Muscle layer of colon (tissue), 2 donors: Measurements from ENCODE around the gene TULP1.
A peak's percentile ranks its signal among the peaks of the same experiment; 100 is the strongest.

Experiments
- H3K27ac ChIP-seq: one replicate; pipeline ENCODE4 v1.7.0; 2013; ENCODE audit warnings: low read depth, mild to moderate bottlenecking, low read length, moderate library complexity
- H3K27me3 ChIP-seq, 2 donors: one replicate each; pipeline ENCODE4 v1.7.0; 2013; ENCODE audit warnings: low read length in 2 of 2, mild to moderate bottlenecking in 2 of 2; ENCODE audit not compliant: insufficient read depth in 2 of 2, control insufficient read depth in 1 of 2
- H3K36me3 ChIP-seq: one replicate; pipeline ENCODE4 v1.7.0; 2013; ENCODE audit warnings: mild to moderate bottlenecking, low read length; ENCODE audit not compliant: insufficient read depth
- H3K4me1 ChIP-seq: one replicate; pipeline ENCODE4 v1.7.0; 2013; ENCODE audit warnings: mild to moderate bottlenecking, low read length; ENCODE audit not compliant: insufficient read depth
- H3K4me3 ChIP-seq, 2 donors: one replicate each; pipeline ENCODE4 v1.7.0; 2013; ENCODE audit warnings: low read length in 2 of 2, low read depth in 1 of 2, mild to moderate bottlenecking in 1 of 2, moderate library complexity in 1 of 2
- H3K9ac ChIP-seq: one replicate; pipeline ENCODE4 v1.7.0; 2013; ENCODE audit warnings: low read length
- H3K9me3 ChIP-seq: one replicate; pipeline ENCODE4 v1.7.0; 2013; ENCODE audit warnings: mild to moderate bottlenecking, low read length
- donor health status: abdominal sarcoma.
- donor health status: Adenocarcinoma of cecum.

Gene TULP1

GRCh38 chr6:35507221-35507620 is 5.5 kb downstream of the TULP1 start:
- no peaks in the 10 kb centered on the region for H3K36me3 ChIP-seq
- H3K4me1 ChIP-seq: peaks cover 8% of the 10 kb centered on the region
- no peaks in the 10 kb centered on the region for H3K9me3 ChIP-seq
- peaks cover 29 to 53% of the 10 kb centered on the region in 2 donors for H3K27me3 ChIP-seq
- no peak overlapping the region for H3K27ac ChIP-seq
- H3K9ac ChIP-seq: no peak overlapping the region
- no peak overlapping the region for H3K4me3 ChIP-seq

- Histone ChIP-seq H3K27ac (no peak overlapping the region), H3K9me3 (no peaks in the 10 kb centered on the region), H3K4me3 (no peak overlapping the region), H3K27me3 (peaks cover 29 to 46% of the 10 kb centered on the region in 2 donors), H3K9ac (no peak overlapping the region), H3K4me1 (peaks cover 6% of the 10 kb centered on the region), H3K36me3 (no peaks in the 10 kb centered on the region)
These were observed 6.2 kb downstream of the TULP1 start for GRCh38 chr6:35506536-35506935.

DNA sequence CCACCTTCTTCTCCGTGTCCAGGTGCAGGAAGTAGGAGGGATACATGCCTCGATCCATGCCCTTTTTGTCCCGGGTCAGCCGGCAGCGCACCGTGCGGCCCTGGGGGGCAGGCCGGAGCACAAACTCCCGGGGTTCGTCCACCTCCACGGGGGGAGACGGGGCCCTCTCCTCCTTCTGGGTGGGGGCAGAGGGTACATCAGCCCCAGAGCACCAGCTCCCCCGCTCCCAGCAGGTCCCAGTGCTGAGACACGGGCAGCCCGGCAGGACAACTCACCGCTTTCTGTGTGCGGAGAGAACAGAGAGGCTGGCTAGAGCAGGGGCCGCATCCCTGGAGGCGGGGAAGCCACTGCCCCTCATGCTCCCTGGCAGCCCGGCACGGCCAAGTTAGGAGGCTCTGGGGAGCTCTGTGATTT is 6.7 kb downstream of the TULP1 start:
- H3K4me1 ChIP-seq: peaks cover 1% of the 10 kb centered on the region

DNA sequence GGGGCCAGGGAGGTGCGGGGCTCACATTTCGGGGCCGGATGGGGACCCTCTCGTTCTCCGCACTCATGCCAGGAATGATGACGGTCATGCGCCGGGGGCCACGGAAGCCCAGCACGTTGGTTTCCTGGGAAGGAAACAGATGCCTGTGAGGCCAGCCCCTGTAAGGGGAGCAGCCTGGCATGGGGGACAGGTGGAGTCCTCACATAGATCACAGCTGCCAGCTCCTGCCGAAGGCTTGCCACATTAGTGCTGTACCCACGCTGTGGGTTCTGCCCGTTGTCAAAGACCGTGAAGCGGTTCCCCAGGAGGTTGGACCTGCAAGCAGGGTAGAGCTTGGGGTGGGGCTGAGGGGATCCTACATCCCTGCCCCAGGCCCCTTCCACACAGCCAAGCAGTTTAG is 9.2 kb downstream of the TULP1 start:
- Histone ChIP-seq H3K9ac (no peak overlapping the region), H3K27ac (no peak overlapping the region), H3K36me3 (no peaks in the 10 kb centered on the region)

More for the DNA sequence above, 6.7 kb downstream of the TULP1 start:
- Histone ChIP-seq H3K27me3 (peaks cover 29 to 41% of the 10 kb centered on the region in 2 donors), H3K4me3 (no peak overlapping the region), H3K36me3 (no peaks in the 10 kb centered on the region), H3K9me3 (no peaks in the 10 kb centered on the region), H3K9ac (no peak overlapping the region), H3K27ac (no peak overlapping the region)

DNA sequence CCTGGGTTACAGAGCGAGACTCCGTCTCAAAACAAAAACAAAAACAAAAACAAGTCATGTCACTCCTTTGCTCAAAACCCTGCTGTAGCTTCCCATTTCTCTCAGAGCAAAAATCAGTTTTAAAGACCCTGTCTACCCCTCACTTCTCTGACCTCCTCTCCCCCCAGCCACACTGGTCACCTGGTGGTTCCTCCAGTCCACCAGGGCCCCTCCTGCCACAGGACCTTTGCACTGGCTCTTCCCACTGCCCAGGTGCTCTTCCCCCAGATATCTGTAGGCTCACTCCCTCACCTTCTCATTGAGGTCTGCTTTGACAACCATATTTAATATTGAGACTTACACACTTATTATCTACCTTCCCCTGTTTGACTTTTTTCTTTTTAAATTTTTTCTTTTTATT is 10.9 kb downstream of the TULP1 start:
- Histone ChIP-seq H3K4me3 (no peak overlapping the region), H3K36me3 (no peaks in the 10 kb centered on the region), H3K9me3 (no peaks in the 10 kb centered on the region), H3K4me1 (peaks cover 11% of the 10 kb centered on the region), H3K27me3 (peaks cover 5 to 28% of the 10 kb centered on the region in 2 donors), H3K27ac (no peak overlapping the region), H3K9ac (no peak overlapping the region)

More for the DNA sequence above, 9.2 kb downstream of the TULP1 start:
- no peak overlapping the region for H3K4me3 ChIP-seq
- peaks cover 4% of the 10 kb centered on the region for H3K4me1 ChIP-seq
- H3K9me3 ChIP-seq: no peaks in the 10 kb centered on the region
- H3K27me3 ChIP-seq: peaks cover 8 to 21% of the 10 kb centered on the region in 2 donors

DNA sequence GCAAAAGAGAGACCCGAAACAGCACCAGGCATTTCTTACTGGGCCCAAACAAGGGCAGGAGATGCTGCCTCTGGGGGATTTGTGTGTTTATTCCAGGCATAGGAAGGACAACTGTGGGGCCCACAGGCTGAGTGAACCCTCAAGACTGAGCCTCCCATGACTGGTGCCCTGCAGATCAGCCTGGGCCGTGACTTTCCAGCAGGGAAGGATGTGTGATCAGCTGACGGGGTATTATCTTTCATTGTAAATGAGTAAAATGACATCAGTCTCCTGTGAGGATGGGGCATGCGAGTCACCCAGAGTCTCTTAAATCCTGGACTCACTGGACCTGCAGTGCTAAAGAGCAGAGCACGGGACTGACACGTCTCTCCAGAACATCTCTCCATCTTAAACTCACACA is 11.9 kb downstream of the TULP1 start:
- Histone ChIP-seq H3K9ac (no peak overlapping the region), H3K9me3 (no peaks in the 10 kb centered on the region), H3K4me1 (peaks cover 11% of the 10 kb centered on the region), H3K27me3 (peaks cover 0 to 18% of the 10 kb centered on the region in 2 donors), H3K4me3 (no peak overlapping the region), H3K27ac (no peak overlapping the region), H3K36me3 (no peaks in the 10 kb centered on the region)

GRCh38 chr6:35499372-35499771 is 13.3 kb downstream of the TULP1 start:
- no peak overlapping the region for H3K9ac ChIP-seq
- no peaks in the 10 kb centered on the region for H3K36me3 ChIP-seq
- no peak overlapping the region for H3K4me3 ChIP-seq
- peaks cover 24% of the 10 kb centered on the region for H3K4me1 ChIP-seq
- H3K9me3 ChIP-seq: no peaks in the 10 kb centered on the region
- H3K27me3 ChIP-seq: peaks cover 0 to 16% of the 10 kb centered on the region in 2 donors
- no peak overlapping the region for H3K27ac ChIP-seq

GRCh38 chr6:35498422-35499067 is 14.2 kb downstream of the TULP1 start:
- Histone ChIP-seq H3K4me1 (peaks cover 32% of the 10 kb centered on the region), H3K9ac (peak overlapping the region; percentile 6), H3K9me3 (no peaks in the 10 kb centered on the region), H3K36me3 (no peaks in the 10 kb centered on the region), H3K4me3 (peak overlapping the region; percentile 57 to 79), H3K27ac (peak overlapping the region; percentile 95), H3K27me3 (peaks cover 0 to 10% of the 10 kb centered on the region in 2 donors)

DNA sequence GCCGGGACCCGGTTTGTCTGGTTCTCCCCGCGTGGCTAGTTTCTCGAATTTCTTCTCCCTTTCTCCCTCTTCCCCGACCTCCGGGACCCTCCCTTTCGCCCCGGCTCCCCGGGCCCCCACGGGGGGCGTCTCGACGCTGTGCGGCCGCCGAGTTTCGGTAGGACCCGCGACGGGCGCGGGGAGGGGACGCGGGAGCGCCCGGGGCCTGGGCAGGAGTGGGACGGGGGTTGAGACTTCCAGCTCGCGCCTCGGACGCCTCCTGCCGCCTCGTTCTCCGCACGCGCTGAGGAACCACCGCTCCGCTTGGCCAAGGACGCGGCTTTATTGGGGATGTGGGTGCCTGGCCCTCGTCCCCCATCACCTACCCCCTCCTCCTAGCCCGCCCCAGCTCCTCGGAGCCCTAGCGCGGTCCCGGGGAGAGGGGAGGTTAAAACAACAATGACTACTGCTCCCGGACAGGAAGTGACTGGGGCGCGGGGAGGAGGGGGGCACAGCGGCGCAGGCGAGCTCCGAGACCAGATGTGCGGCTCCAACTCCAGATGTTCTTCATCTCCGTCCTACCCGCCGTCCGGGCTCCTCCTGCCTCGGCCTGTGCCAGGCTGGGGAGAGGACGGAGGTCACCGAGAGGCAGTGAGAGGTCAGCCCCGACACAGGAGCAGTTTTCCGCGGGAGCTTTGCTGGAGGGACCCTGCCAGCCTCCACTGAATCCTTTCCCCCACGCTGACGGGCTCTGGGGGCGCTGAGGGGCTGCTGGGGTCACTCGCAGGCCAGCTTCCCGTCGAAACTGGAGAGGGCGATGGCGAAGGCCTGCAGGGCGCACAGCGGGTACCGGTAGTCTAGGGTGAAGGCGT is 14.9 kb downstream of the TULP1 start:
- Histone ChIP-seq H3K4me3 (peak overlapping the region; percentile 57 to 79), H3K27ac (peak overlapping the region; percentile 95), H3K9me3 (no peaks in the 10 kb centered on the region), H3K36me3 (no peaks in the 10 kb centered on the region), H3K27me3 (peaks cover 0 to 10% of the 10 kb centered on the region in 2 donors), H3K9ac (peak overlapping the region; percentile 78), H3K4me1 (peaks cover 39% of the 10 kb centered on the region)

- peaks cover 47% of the 10 kb centered on the region for H3K4me1 ChIP-seq
These were observed 15.7 kb downstream of the TULP1 start, which contains the start of gene TEAD3 for GRCh38 chr6:35496841-35497570. Gene TEAD3 (minus strand): TSS chr6:35497079.

More at GRCh38 chr6:35496841-35497570, 15.7 kb downstream of the TULP1 start, which contains the start of gene TEAD3:
- Histone ChIP-seq H3K36me3 (no peaks in the 10 kb centered on the region), H3K9ac (peak within 1 kb of the TSS; percentile 98), H3K27me3 (peaks cover 0 to 10% of the 10 kb centered on the region in 2 donors), H3K27ac (peak within 1 kb of the TSS; percentile 99), H3K9me3 (no peaks in the 10 kb centered on the region), H3K4me3 (peak within 1 kb of the TSS; percentile 69 to 79)
